Thymus (tissue), 11 donors: Measurements from ENCODE around the gene CCM2L. TPM values are rescaled to one million over a fixed set of nuclear protein-coding genes. Genes with fewer than 3 reads are reported as not detected.

Source experiments
- DNase-seq, 9 donors: peaks; one replicate each; pipeline ENCODE4 v3.0.0-alpha.2; 2013; ENCODE audit warnings: low spot score in 9 of 9, low read depth in 6 of 9, missing footprints in 1 of 9
- H3K27ac ChIP-seq, 2 donors: one replicate each; pipeline ENCODE4 v1.5.1; 2013; ENCODE audit warnings: control low read depth in 1 of 2, low read depth in 1 of 2, low read length in 1 of 2, mild to moderate bottlenecking in 1 of 2, moderate library complexity in 1 of 2
- H3K27me3 ChIP-seq, 2 donors: one replicate each; pipeline ENCODE4 v1.5.1; 2013; ENCODE audit warnings: low read length in 1 of 2; ENCODE audit not compliant: control insufficient read depth in 2 of 2, insufficient read depth in 1 of 2
- H3K36me3 ChIP-seq, 2 donors: one replicate each; pipeline ENCODE4 v1.5.1; 2013; ENCODE audit warnings: low read length in 1 of 2, mild to moderate bottlenecking in 1 of 2, moderate library complexity in 1 of 2; ENCODE audit not compliant: control insufficient read depth in 2 of 2, insufficient read depth in 2 of 2
- H3K4me1 ChIP-seq, 2 donors: one replicate each; pipeline ENCODE4 v1.5.1; 2013; ENCODE audit warnings: low read length in 2 of 2; ENCODE audit not compliant: control insufficient read depth in 2 of 2, insufficient read depth in 2 of 2
- H3K4me3 ChIP-seq, 2 donors: one replicate each; pipeline ENCODE4 v1.5.1; 2013; ENCODE audit warnings: low read length in 2 of 2, control low read depth in 1 of 2, mild to moderate bottlenecking in 1 of 2
- H3K9me3 ChIP-seq, 2 donors: one replicate each; pipeline ENCODE4 v1.5.1; 2013; ENCODE audit warnings: low read length in 1 of 2, mild to moderate bottlenecking in 1 of 2; ENCODE audit not compliant: control insufficient read depth in 2 of 2, insufficient read depth in 1 of 2
- WGBS: extraction: QIAGEN DNeasy Blood & Tissue Kit; methylation state at CpG from one replicate; pipeline ENCODE4 v1.1.7; 2013; 5-methylcytosine and 5-hydroxymethylcytosine counted together
- polyA plus RNA-seq: library from polyadenylated mRNA; stranded (reverse); fragments of 200-250 nt; gene quantifications from one replicate; pipeline ENCODE4 v1.2.3, GENCODE V29; 2013
- total RNA-seq: library from RNA; stranded (reverse); fragments of 120-200 nt; gene quantifications from one replicate; pipeline ENCODE4 v1.2.4, GENCODE V29; 2013
- donor health status: healthy.

The CCM2L gene
- total and polyA plus RNA-seq, 2 donors, result 0.76 to 3.3 TPM

- DNase-seq, result no peak
- peaks cover 9 to 17% of the 10 kb centered on the region in 2 donors for H3K27me3 ChIP-seq
- no peak overlapping the region for H3K27ac ChIP-seq
- H3K9me3 ChIP-seq, result no peaks in the 10 kb centered on the region
- WGBS, result 92% methylated on average over 3 of the region's 3 CpGs
- H3K4me1 ChIP-seq, result no peaks in the 10 kb centered on the region
- H3K4me3 ChIP-seq, result no peak overlapping the region
- H3K36me3 ChIP-seq, result no peaks in the 10 kb centered on the region
Measured at GRCh38 chr20:32045999-32046398, 35.8 kb downstream of the CCM2L start.

- Histone ChIP-seq H3K36me3 (no peaks in the 10 kb centered on the region), H3K9me3 (peaks cover 0 to 6% of the 10 kb centered on the region in 2 donors), H3K4me3 (no peak overlapping the region), H3K27me3 (peaks cover 32 to 52% of the 10 kb centered on the region in 2 donors), H3K4me1 (peaks cover 0 to 10% of the 10 kb centered on the region in 2 donors), H3K27ac (no peak overlapping the region)
- WGBS, result 96% methylated on average over 4 of the region's 4 CpGs
- DNase-seq, result no peak
Measured at GRCh38 chr20:32050324-32050841, 40.1 kb downstream of the CCM2L start.

- no peak overlapping the region for H3K4me3 ChIP-seq
- DNase-seq, result no peak
- peaks cover 0 to 10% of the 10 kb centered on the region in 2 donors for H3K4me1 ChIP-seq
- no peak overlapping the region for H3K27ac ChIP-seq
- H3K9me3 ChIP-seq, result peaks cover 0 to 6% of the 10 kb centered on the region in 2 donors
- WGBS, result 10% methylated on average over 17 of the region's 17 CpGs
- H3K27me3 ChIP-seq, result peaks cover 32 to 52% of the 10 kb centered on the region in 2 donors
- no peaks in the 10 kb centered on the region for H3K36me3 ChIP-seq
Measured at GRCh38 chr20:32050851-32051556, 40.8 kb downstream of the CCM2L start.

GRCh38 chr20:32051720-32052089, 41.5 kb downstream of the CCM2L start:
- Histone ChIP-seq H3K27ac (no peak overlapping the region), H3K36me3 (no peaks in the 10 kb centered on the region), H3K9me3 (peaks cover 0 to 6% of the 10 kb centered on the region in 2 donors), H3K4me3 (no peak overlapping the region), H3K4me1 (peaks cover 0 to 10% of the 10 kb centered on the region in 2 donors), H3K27me3 (peaks cover 32 to 53% of the 10 kb centered on the region in 2 donors)
- DNase-seq, result no peak
- 14% methylated on average over 14 of the region's 14 CpGs for WGBS

- WGBS, result 2% methylated on average over 58 of the region's 58 CpGs
- H3K27me3 ChIP-seq, result peaks cover 32 to 56% of the 10 kb centered on the region in 2 donors
- peak within 1 kb of the TSS; percentile 50 to 58 for H3K27ac ChIP-seq
- H3K4me1 ChIP-seq, result peaks cover 0 to 10% of the 10 kb centered on the region in 2 donors
- peak within 1 kb of the TSS; percentile 24 to 29 for H3K4me3 ChIP-seq
- no peaks in the 10 kb centered on the region for H3K36me3 ChIP-seq
- no peak for DNase-seq
- H3K9me3 ChIP-seq, result peaks cover 0 to 6% of the 10 kb centered on the region in 2 donors
Measured at GRCh38 chr20:32052090-32052777, 42.0 kb downstream of the CCM2L start, which contains the start of gene HCK. HCK (plus strand) TSS chr20:32052242.

- H3K4me1 ChIP-seq, result peaks cover 0 to 10% of the 10 kb centered on the region in 2 donors
- DNase-seq, result no peak
- peak overlapping the region in 1 of 2 donors; percentile 24 for H3K4me3 ChIP-seq
- H3K27ac ChIP-seq, result no peak overlapping the region
- H3K36me3 ChIP-seq, result no peaks in the 10 kb centered on the region
- 18% methylated on average over 22 of the region's 22 CpGs for WGBS
- peaks cover 32 to 56% of the 10 kb centered on the region in 2 donors for H3K27me3 ChIP-seq
- peaks cover 0 to 6% of the 10 kb centered on the region in 2 donors for H3K9me3 ChIP-seq
Measured at GRCh38 chr20:32052778-32053362, 42.6 kb downstream of the CCM2L start.

- Histone ChIP-seq H3K4me3 (no peak overlapping the region), H3K9me3 (peaks cover 0 to 6% of the 10 kb centered on the region in 2 donors), H3K4me1 (peaks cover 0 to 10% of the 10 kb centered on the region in 2 donors), H3K27me3 (peaks cover 32 to 56% of the 10 kb centered on the region in 2 donors), H3K36me3 (no peaks in the 10 kb centered on the region), H3K27ac (no peak overlapping the region)
- 91% methylated on average over 3 of the region's 3 CpGs for WGBS
- no peak for DNase-seq
Measured at GRCh38 chr20:32053648-32054047, 43.4 kb downstream of the CCM2L start.

GRCh38 chr20:32056708-32057483, 46.7 kb downstream of the CCM2L start:
- no peak for DNase-seq
- Histone ChIP-seq H3K4me1 (peaks cover 0 to 7% of the 10 kb centered on the region in 2 donors), H3K9me3 (peaks cover 0 to 2% of the 10 kb centered on the region in 2 donors), H3K27ac (no peak overlapping the region), H3K27me3 (peaks cover 16 to 31% of the 10 kb centered on the region in 2 donors), H3K4me3 (no peak overlapping the region), H3K36me3 (no peaks in the 10 kb centered on the region)
- 94% methylated on average over 10 of the region's 10 CpGs for WGBS
